GM12872 (cell line): ENCODE results near the gene TP53.
A peak's percentile ranks its signal among the peaks of the same experiment; 100 is the strongest.

ENCODE experiments used
- TF ChIP-seq, protein P1 (sequence below): IDR thresholded peaks from 3 replicates; pipeline ENCODE4 v1.5.1; 2011; ENCODE audit warnings: low read depth, mild to moderate bottlenecking, low read length, moderate library complexity; ENCODE audit not compliant: insufficient read depth

Gene TP53

GRCh38 chr17:7633093-7633492 is 54.2 kb downstream of the TP53 start:
- TF ChIP-seq, protein P1, sequence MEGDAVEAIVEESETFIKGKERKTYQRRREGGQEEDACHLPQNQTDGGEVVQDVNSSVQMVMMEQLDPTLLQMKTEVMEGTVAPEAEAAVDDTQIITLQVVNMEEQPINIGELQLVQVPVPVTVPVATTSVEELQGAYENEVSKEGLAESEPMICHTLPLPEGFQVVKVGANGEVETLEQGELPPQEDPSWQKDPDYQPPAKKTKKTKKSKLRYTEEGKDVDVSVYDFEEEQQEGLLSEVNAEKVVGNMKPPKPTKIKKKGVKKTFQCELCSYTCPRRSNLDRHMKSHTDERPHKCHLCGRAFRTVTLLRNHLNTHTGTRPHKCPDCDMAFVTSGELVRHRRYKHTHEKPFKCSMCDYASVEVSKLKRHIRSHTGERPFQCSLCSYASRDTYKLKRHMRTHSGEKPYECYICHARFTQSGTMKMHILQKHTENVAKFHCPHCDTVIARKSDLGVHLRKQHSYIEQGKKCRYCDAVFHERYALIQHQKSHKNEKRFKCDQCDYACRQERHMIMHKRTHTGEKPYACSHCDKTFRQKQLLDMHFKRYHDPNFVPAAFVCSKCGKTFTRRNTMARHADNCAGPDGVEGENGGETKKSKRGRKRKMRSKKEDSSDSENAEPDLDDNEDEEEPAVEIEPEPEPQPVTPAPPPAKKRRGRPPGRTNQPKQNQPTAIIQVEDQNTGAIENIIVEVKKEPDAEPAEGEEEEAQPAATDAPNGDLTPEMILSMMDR: peak; percentile 26; the same call in 1 of the 3 replicates

DNA sequence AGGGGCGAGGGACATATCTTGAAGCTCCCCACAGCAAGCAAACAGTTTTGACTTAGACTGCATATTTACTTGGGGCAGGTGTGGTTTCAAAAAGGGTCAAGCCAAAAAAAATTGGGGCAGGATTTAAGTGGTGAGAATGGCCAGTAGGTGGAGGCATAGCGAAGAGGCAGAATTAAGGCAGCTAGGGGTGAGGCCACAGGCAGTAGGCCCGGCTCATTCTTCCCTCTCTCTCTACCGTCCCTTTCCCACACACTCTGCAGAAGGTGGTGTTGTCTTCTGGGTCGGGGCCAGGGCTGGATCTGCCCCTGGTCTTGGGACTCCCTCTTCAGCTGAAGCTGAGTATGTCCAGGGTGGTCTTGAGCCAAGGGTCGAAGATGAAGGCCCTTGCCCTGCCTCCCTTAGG is 54.8 kb downstream of the TP53 start:
- TF ChIP-seq, protein P1: peak; percentile 67

GRCh38 chr17:7631398-7632380 is 55.6 kb downstream of the TP53 start:
- TF ChIP-seq, protein P1: no peak

- TF ChIP-seq, protein P1: no peak
These were observed 57.2 kb downstream of the TP53 start, which contains the start of gene SHBG for GRCh38 chr17:7629939-7630571. Gene SHBG, plus strand, starts transcription at chr17:7630135. Its CDS starts 38 bp downstream, at chr17:7630173.

DNA sequence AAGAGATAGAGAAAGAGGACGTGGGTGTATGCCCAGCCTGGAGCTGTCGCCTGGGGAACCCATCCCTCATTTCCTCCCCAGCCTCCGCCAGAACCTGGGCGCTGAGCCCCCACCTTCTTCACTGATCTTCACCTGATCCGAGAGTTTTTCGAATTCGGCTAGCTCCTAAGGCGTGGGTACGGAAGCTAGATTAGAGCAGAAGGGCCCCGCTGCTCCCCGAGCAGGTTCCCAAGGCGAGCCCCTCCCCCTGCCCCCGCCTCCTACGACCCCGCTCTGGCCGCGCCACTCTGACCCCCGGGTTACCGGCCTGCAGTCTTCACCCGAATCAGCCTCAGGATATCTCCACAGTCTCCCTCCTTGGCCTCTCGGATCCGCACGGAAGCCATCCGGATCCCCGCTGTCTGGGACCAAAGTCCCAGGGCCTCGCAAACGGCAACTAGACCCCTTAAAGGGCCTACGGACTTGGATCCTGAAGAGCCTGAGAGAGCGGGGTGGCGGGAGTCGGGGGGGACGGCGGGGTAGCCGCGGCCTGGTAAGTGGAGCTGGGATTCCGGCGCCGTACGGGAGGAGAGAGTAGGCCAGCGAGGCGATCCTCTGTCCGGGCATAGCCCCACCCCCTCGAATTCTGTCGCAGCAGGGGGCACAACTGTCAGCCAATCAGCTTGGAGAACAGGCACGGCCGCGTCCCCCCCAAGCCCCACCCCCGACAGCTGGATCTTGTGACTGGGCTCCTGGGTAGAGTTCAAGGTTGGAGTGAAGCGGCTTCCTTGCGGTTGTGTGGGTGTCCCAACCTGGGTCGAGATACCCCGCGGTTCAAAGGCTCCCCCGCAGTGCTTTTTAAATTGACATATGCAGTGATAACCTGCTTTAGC is 59.8 kb downstream of the TP53 start, which contains the start of gene SAT2:
Gene SAT2 (minus strand): TSS at position 572 of the 872 bp plus-strand sequence. CDS start 186 bp downstream, at position 386.
- TF ChIP-seq, protein P1: no peak

DNA sequence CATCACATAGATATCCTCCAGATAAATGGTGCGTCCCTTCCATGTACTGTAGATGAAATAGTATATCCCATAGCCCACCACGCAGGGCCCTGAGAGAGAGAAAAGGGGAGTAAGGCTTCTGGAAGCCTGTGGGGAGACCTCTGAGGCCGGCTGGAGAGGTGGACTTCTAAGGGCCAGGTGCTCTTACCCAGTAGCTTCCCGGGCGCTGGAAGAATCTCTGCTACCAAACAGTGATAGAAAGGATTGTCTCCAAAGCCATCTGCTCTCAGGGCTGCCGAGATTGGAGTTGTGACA is 60.4 kb downstream of the TP53 start:
- TF ChIP-seq, protein P1: no peak

DNA sequence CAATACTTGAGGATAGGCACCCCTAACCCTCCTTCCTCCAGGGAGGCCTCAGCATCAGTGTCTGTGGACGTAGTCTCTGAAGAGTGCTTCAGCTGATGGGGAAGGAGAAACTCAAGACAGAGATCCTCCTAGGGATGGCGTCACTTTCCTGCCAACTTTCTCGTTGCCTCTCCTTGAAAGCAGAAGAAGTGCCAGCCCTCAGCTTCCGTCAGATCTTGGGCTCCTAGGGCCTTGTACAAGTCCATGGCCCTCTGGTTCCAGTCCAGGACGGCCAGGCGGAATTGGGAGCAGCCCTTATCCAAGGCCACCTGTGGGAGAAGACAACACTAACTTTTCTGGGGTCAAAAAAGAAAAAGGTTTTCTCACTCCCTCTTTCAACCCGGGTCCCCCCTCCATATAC is 61.0 kb downstream of the TP53 start:
- TF ChIP-seq, protein P1: no peak
